COLO668 (cell line): Measurements from ENCODE around the gene IGSF3.
"Not testable (repeated sequence)": the region's sequence is repeated elsewhere in the genome, so short reads cannot be mapped to it uniquely, and the experiment has no call there.

ENCODE experiments used
- DNase-seq: peaks from one replicate; lab custom pipeline; 2025; ENCODE audit not compliant: unreplicated experiment; lab: John Stamatoyannopoulos, UW

Gene IGSF3

DNA sequence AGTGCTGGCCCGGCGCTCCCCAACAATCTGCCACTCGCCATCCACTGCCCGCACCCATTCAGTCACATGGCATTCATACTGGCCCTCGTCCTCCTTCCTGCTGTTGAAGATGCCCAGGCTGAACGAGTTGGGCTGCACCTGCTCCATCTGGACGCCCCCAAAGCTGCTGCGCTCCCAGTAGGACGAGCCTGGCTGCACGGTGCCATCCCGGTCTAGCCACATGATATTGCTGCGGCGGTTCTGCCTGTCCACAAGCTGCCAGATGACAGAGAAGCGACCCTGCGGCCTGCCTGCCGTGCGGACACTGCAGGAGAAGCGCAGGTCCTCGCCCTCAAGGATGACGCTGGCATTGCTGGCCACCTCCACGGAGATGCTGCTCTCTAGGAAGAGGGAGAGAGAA, 63.9 kb downstream of the IGSF3 start:
- not testable (repeated sequence) for DNase-seq

DNA sequence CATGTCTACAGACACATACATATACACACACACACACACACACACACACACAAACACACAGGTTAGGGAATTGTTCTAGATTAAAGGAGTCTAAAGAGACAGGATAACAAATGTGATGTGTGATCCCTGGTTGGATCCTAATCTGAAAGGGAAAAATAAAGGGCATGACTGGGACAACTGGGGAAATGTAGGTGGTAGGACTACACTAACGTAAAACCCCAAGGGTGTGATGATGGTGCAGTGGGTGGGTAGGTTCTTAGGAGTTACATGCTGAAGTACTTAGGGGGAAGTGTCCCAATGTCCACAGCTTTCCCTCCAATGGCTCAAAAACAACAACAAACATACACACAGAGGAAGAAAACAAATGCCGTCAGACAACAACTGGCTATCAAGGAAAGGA, 68.2 kb downstream of the IGSF3 start:
- not testable (repeated sequence) for DNase-seq

DNA sequence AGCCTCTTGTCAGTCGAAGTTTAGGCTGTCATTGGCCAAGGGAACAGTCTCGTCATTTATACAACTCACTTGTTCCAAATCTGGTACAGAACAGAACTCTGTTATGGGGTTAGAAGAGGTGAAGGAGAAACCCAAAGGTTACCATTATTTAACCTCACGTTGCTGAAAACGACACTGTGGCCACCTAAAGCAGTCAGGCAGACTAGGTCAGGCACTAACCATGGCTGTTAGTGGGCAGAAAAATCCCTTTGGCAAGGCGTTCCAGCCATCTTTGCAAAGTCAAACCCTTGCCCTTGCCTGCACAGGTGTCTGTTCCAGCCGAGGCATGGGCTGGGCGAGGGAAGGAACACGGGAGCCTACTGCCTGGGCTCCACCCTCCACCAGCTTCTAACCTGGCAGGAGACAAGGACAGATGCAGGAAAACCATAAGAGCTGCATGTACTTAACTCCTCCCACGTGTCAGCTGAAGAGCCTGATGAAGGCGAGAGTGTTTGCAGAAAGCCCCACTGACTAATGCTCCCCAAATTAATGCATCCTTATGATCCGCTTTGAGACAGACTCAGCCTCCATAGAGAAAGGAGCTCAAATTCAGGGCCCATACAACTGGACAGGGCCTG, 69.0 kb downstream of the IGSF3 start:
- DNase-seq: not testable (repeated sequence)

DNA sequence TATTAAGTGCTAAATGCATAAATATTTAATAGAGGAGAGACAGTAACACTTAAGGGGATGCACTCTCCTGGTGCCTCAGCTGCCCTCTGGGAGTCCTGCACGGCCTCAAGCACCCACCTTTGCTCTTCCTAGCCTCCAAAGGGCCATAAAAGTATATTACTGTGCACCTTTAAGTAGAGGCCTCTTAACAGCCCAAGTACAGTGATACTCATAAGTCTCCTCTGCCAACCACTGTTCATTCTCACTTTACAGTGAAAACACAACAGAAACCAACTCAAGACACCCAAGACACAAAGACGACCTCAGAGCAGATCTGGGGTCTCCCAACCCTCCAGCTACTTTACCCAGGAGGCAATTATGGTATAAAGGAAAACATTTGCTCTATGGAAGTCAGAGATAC, 70.1 kb downstream of the IGSF3 start:
- not testable (repeated sequence) for DNase-seq

DNA sequence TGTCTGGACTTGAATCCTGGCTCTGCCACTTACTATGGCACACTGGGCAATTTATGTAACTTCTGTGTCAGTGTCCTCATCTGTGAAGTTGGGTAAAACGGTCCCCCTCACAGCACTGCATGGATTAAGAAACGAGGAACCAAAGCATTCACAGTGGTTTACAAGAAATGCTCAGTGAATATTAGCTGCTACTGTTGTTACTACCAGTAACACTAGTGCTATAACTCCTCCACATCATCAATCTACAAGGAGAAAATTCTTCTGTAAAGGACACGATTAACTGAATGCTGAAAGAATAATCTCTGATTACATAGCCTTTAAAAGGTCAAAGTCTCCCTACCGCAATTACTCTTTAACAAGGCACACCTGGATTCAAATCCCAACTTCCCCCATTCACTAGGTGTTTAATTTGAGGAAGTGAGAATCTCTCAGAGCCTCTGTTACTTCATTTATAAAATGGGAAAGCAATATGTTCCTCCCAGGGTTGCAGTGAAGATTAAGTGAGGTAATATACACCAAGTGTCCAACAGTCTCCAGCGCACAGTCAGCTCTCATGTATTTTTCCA, 70.7 kb downstream of the IGSF3 start:
- DNase-seq: not testable (repeated sequence)

DNA sequence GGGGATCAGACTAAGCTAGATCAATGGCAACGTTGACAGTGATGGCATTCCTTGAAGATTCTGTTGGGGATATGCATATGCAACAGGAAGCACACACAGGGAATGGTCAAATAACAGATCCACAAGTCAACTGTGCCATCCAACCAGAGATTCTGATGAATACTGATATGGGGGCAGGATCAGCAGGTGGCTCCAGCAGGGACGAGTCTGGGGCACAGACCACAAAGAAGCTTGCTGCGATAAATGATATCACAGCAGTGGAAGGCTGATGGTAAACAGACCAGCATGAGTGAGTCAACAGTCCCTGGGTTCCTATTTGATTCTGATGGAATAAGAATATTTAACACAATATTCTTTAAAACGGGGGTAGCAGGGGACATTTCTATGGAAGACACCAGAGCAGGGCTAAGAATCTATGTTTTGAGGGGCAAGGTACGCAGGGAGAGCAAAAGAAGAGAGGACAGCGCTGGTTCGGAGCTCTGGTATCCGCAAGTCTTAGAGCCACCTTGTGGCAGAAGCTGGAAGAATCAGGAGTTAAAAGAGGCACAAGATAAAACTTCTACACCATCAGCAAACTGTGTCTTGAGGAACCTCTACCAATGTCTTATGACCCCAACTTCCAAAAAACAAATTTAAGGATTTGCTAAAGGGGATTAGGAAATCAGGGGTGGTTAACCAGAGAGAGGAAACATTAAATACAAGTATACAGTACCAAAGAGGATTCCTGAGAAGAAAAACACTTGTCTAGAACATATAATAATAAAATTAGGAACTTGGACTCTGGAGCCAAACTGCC, 71.4 kb downstream of the IGSF3 start:
- peak; percentile 62 for DNase-seq

DNA sequence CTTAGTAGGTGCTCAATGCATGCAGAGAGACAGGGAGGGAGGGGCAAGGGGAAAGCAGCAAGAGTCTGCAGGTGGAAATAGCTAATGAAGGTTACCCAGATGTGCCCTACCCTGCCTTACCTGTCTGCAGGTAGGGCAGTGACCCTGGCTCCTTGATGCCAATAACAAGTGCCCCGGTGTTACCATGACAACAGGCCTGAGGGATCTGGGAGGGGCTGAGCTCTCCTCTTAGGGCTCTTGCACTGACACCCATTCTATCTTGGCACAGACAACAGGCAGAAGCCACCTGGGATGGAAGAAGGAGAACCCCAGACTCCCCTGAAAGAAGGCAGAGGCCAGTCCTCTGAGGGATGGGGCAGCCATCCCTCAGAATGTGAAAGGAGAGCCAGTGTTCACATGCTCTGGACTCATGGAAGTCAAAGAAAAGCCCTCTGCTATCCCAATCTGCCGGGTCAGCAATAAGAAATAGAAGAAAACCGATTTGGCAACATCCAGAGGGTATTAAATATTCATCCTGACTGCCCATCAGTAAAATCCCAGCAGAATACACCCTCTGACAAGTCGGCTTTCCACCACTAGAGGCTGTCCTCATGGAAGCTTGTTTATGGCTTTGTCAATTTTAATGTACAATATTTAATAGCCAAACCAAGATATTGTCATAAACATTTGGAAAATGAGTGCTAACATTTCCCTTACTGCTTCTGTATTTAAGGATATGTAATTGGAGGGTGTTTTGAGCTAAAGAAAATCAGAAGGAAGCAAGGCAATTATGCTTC, 72.3 kb downstream of the IGSF3 start:
- DNase-seq: not testable (repeated sequence)

DNA sequence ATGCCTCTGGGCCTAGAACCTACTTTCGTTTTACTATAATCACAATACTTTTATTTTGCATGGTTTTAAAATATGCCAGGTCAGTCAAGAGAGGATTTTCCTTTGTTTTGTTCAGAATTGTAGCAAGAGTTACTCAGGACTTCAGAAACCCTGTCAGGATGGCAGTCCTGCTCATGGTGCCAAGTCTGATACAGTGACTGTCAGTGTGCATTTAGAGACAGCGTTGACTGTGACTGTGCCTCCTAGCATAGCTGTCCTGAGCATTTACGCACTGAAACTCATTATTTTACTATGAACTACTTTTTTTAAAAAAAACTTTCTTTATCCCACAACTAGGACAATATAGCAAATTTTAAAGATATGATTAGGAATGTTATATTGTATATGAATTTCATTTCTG, 73.6 kb downstream of the IGSF3 start:
- not testable (repeated sequence) for DNase-seq

DNA sequence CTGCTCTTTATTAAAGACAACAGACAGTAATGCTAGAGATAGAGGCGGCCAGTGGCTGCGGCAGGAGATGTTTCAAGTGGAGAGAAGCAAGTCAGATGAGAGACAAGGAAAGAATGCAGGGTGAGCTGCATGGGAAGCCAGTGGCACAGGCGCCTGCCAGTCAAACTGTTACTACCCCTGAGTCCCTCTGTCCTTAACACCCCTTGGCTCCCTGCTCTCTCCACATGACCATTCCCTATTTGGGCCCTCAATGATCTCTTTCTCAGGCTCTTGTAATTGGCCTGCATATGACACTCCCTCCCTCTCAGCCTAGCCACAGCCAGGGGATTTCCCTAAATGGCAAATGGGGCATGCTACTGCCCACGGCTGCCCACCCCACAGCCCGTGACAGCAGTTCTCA, 74.1 kb downstream of the IGSF3 start:
- DNase-seq: not testable (repeated sequence)

DNA sequence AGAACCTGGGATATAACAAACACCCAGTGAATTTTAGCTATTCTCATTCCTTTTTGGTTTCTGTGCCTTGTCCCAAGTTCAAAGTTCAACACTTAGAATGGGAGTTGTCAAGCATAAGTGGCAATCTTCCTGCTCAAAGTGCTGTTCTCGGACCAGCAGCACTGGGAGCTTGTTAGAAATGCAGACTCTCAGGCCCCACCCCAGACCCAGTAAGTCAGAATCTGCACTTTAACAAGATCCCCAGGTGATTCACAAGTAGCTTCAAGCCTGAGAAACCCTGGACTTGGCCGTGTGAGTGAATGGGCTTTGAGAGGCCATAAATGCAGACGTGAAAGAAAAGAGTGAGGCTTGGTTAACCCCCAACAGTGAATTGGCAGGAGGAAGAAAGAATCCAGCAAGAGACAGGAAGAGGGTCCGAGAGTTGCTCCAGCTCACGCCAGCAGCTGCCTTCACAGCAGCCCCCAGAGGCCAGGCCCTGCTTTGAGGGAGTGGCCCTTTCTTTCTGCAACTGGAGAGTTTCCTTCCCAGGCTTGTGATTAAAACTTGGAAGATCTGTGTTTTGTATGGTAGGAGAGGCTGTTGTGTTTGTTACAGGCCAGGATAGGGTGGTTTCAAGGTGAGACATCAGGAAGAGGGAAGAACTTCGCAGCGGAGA, 75.5 kb downstream of the IGSF3 start:
- DNase-seq: not testable (repeated sequence)

DNA sequence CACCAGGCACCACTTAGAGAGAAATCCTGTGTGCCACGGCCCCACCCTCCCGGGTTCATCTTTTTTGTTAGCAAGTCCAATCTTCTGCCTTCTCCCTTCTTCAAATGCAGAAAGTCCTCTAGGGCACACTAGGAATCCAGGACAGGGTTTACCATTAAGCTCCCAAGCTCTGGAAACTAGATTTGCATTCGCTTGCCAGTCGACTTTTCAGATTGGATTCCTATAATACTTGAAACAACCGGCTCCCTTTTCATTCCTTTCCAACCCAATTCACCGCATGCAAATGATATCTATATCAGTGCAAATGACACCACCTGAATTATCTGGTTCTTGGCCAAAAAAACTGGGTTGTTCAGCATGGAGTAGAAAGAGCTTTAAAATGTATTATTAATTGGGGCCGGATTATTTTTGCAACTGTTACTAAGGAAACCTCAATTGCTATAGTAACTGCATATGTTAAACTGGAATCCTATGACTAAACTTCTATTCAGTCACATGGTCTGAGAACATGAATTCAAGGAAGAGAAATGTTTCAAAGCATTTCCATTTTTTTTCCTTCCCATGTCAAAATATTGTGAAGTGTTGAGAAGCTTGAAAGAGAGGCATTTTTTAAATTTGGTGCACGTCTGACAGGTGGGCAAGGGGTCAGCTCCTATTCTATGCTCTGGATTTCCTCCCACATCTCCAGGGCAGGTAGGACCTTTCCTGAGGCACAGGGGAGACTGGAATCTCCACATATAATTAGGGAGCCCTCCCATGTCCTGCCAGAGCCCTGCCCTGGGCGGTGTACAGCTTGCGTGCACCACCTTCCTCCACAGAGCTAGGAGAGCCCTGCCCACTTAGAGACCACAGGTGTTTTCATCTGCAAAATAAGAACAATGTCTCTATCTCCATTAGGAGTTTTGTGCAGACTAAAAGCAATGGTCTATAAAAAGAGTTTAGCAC, 76.3 kb downstream of the IGSF3 start:
- not testable (repeated sequence) for DNase-seq

DNA sequence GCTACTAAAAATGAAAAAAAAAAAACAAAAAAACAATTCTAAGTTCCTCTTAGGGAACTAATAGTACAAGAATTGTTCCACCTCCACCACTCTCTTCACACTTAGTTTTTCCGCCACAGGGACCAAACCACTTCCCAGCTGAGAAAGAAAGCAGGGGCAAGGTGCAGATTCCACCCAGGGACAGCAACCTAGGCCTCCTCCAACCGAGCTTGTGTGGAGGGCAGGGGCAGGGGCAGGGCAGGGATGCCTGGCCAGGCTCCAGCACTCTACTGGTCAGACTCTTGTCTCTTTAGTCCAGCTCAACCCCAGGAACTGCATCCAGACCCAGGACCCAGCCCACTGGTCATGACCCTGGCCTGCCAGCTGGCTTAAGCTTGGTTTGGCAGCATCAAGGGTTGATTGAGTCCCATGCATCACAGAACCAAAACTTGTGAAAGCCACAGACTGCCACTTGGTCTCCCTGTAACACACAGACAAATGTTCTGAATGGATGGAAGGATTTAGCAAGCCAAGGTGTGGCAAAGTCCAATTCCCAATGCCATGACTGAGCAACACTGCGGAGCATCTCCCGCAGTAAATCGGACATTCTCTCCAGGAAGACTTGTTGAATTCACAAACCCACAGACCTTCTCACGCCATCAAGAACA, 77.1 kb downstream of the IGSF3 start:
- not testable (repeated sequence) for DNase-seq

DNA sequence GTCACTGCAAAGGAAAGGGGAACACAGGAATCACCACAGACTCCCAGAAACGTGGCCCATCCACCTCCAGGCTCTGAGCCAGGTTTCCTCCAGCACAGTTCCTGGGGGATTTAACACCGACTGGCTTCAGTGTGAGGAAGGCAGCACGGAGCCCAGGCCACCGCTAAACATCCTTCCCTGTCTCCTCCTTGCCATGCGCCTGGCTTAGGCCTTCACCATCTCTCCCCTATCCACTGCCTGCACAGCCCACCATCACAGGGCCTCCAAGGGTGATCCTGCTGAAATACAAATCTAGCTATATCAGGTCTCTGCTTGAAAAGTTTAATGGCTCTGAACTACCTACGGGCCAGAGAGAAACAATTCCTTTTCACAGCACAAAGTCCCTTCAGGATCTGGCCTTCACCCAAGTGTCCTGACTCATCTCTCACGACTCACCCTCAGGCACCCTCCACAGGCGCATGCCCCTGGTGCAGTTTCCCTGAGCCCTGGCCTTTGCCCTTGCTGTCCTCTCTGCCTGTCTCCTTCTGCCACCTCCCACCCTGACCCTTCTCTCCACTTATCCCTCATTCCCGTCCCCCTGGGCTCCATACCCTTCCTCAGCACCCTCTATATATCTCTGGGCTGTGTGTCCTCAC, 78.3 kb downstream of the IGSF3 start:
- not testable (repeated sequence) for DNase-seq

DNA sequence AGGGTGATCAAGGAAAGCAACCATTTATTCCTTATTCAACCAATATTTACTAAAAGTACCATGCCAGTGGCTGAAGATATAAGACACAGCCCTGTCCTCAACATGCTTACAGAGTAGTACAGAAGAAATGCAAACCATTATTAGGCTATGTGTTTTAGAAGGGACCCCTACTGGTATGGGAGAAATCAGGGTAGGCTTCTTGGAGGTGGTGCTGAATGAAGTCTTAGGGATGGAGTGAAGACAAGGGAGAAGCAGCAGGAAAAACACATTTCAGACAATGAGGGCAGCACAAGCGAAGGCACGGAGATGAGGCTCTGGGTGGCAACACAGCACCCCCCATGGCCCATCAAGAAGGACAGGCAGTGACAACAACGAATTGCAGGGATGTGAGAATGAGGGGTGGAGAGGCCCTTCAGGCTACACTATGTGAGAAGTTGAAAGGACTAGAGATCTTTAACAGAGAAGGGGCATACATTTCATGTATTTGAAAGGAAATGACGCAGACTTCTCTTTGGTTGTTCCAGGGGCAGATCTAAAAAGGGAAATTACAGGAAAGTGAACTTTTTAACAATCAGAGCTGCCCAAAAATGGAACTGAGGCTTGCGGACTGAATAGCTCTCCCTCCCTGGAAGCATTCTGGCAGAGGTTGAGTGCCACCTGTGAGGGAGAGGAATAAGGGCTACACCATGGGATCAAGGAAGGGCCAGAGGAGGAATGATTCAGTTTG, 79.9 kb downstream of the IGSF3 start:
- DNase-seq: no peak

DNA sequence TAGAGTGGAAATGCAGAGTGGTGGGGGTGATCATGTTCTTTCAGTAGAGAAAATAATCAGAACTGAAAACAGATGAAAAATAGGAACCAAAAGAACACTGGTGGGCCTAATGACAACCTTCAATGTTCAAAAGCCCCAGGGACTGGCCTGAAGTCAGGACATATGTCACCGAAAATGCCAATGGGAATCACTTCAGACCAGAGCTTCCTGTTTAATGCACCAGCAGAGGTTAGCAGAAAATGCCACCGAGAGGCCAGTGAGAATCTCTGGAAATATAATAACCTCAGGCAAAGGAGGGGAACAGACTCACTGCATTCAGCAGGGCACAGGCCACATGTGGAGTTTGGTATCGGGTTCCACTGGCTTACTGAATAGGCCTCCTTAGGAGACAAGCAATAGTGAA, 80.8 kb downstream of the IGSF3 start:
- no peak for DNase-seq

DNA sequence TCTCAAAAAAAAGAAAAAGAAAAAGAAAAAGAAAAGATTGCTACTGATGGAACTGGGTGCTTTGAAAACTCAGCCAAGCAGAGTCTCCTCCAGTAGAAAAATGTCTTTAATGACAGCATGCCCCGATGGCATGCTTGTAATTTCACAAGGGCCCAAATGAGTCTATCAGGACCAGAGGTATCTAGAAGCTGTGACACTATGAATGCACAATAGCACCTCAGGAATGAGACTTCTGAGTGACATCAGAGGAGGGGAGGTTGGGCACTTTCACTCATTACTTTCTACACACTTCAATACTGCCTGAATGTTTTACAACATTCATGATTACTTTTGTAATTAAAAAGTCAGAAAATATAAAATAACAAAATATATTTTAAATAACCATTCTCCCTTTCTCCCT, 81.6 kb downstream of the IGSF3 start:
- DNase-seq: no peak

DNA sequence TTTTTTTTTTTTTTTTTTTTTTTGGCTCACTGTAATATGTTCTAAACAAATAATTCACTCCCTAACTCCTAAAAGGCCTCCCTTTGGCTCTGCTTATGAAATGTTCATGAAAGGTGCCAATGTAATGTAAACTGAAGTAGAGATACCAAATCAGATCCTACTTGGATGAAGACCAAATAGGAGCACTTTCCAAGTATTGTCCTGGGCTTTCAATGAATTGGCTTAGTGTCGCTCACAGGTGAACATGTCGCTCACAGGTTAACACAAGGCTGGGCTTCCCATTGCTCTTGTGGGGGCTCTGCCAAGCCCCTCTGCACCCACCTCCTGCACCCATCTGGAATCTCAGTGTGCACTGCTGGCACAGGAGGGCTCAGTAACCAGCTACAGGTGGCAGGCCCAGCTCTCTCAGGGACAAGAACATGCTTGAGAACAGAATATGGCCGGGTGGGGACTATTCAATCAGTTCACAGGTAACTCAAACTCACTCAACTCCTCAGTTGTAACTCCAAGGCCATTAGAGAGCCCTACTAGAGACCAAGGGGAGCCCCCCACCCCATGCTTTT, 86.1 kb downstream of the IGSF3 start:
- no peak for DNase-seq
